HG02588 (cell line): ENCODE results near the gene NUCB2.
"Not testable (repeated sequence)": the region's sequence is repeated elsewhere in the genome, so short reads cannot be mapped to it uniquely, and the experiment has no call there.

Experiments
- ATAC-seq: cut with Tn5 transposase; IDR thresholded peaks from one replicate; pipeline ENCODE4 v1.9.1; 2021; ENCODE audit warnings: mild to moderate bottlenecking, moderate library complexity; ENCODE audit not compliant: unreplicated experiment

NUCB2 gene

DNA sequence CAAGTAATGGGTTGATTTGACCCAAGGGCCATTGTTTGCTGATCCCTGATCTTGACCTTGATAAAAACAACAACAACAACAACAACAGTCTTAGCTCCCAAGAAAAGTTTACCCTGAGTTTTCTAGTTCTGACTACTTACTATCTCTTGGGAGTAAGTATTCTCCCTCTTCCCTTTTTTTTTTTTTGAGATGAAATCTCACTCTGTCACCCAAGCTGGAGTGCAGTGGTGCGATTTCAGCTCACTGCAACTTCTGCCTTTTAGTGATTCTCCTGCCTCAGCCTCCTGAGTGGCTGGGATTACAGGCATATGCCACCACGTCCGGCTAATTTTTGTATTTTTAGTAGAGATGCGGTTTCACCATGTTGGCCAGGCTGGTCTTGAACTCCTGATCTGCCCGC, 8.0 kb upstream of the NUCB2 start:
- ATAC-seq: not testable (repeated sequence)

DNA sequence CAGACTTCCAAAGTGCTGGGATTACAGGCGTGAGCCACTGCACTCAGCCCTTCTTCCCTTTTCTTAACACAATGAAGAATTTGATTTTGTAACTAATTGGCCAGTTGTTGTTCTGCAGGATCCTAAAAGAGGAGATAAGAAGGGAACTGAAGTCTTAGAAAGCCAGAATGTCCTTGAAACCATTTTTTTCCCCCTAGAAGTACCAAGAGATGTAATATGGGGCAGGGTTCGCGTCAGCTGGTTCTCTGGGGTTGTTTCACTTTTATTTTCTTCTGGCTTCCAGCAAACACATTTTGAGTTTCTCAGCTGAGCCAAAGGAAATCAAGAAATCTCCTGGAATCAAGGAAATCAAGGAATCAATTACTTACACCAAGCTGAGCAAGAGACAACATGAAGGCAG, 7.6 kb upstream of the NUCB2 start:
- no peak for ATAC-seq

DNA sequence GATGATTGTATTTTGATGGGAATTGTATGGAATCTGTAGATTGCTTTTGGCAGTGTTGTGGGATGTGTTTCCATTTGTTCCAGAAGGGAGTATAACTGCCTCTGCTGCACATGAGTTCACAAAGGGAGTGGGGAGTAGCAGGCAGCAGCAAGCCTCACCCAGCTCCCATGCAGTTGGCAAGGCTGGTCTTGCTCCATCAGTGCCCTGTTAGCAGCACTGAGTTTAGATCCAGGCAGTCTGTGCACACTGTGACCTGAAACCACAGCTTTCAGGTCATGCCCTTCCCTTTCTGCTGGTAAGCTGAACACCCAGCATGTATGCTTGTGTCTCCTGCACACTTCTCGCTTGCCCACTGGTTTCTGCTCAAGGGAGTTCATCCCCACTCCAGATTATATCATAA, 3.7 kb upstream of the NUCB2 start:
- no peak for ATAC-seq

DNA sequence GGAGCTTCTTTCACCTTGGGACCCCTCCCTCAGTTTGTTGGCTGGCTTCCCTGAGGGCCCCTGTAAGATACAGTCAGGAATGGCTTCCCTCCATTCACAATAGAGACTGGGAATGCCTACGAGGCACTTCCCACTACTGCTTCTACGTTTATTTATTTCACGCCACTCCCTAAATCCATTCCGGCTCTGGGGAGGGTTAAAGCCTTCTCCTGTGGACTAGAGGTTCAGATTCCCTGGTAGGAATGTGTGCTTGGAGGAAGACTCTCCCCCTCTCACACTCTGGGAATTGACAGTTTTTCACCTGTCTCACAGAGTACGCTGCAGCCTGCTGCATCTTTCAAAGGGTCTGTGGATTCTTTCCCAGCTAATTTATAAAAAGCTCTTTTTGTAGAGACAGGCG, 3.3 kb upstream of the NUCB2 start:
- no peak for ATAC-seq

DNA sequence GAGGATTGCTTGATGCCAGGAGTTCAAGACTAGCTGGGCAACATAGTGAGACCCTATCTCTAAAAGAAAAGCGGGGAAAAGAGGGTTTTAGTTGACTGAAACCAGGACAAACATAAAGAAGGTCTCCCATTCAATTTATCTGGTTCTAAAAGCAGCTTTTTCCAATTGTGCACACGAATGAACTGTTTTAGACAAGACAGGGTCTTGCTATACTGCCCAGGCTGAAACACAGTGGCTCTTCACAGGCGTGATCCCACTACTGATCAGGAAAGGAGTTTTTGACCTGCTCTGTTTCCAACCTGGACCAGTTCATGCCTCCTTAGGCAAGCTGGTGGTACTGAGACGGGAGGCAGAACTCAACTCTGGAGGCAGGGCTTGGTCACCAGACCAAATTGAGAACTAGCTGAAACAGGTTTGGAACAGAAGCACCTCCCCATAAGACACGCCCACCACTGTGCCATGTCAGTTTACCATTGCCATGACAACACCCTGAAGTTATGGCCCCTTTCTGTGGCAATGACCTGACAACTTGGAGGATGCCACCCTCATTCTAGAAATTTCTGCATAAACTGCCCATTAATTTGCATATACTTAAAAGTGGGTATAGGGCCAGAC, 2.8 kb upstream of the NUCB2 start:
- no peak for ATAC-seq

DNA sequence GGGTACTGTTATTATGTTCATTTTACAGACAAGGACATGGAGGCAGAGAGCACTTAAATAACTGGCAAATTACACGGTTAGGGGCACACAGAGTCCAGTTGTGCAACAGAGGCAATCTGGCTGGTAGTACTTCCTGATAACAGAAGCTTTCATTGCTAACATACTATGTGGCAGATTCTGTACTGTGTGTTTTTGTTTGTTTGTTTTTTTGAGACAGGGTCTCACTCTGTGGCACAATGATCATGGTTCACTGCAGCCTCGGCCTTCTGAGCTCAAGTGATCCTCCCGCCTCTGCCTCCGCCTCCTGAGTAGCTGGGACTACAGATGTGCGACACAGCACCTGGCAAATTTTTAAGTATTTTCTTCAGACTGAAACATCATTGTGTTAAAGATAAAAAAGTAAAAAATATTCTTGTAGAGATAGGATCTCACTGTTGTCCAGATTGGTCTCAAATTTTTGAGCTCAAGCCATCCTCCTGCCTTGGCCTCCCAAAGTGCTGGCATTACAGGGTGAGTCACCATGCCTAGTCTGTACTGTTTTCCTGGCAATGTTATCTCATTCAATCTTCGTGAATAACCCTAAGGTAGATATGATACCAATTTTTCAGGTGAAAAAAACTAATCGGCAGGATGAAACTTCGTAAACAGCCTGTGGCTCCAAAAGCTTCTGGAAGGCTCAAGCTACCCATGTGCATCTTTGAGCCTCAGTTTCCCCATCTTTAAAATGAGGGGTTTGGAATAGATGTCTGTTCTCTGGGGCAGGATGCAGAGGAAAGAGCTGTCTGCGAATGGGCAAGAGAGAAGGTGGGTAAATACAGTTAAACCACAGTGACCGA, 921 bp upstream of the NUCB2 start:
- no peak for ATAC-seq

DNA sequence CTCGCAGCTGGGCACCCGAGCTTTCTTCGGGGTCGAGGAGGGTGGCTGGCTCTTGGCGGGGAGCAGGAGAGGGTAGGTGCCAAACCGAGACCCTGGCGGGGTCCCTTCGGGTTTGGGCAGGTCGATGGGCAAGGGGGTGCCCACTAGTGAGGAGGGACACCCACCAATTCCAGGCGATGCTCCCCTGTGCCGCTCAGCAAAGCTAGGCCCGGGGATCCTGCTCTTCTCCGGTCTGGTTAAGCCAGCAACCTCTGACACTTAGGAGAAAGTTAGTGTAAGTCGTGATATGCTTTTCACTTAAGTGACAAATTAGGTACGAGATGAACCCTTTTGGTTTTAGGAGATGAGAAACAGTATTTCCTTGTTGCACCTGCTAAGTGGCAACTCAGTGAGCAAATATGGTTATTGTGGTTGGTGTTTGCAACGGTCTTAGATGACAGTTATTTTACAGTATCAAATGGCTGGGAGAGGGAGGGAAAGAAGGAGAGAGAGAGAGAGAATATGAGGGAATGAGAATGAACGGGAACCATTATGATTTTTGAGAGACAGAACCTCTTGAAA, 565 bp downstream of the NUCB2 start:
- peak; percentile 7 for ATAC-seq

DNA sequence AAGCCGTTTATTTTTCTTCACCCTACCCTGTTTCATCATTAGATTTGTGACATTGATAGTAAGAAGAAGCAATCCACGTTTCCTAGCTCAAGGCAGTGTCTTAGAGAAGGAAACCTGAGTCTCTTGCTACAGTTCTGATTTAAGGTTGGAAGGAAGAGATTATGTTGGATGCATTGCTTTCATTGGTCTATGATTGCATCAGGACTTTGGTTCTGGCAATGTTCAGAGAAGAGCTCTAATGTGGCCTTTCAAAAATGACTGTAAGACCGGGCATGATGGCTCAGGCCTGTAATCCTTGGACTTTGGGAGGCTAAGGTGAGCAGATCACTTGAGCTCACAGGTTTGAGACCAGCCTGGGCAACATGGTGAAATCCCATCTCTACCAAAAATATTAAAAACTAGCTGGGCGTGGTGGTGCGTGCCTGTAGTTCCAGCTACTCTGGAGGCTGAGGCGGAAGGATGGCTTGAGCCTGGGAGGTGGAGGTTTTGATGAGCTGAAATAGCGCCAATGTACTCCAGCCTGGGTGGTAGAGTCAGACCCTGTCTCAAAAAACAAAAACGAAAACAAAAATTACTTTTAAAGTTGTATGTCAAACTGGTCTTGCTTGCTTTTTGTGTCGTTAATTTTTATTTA, 4.1 kb downstream of the NUCB2 start:
- no peak for ATAC-seq

DNA sequence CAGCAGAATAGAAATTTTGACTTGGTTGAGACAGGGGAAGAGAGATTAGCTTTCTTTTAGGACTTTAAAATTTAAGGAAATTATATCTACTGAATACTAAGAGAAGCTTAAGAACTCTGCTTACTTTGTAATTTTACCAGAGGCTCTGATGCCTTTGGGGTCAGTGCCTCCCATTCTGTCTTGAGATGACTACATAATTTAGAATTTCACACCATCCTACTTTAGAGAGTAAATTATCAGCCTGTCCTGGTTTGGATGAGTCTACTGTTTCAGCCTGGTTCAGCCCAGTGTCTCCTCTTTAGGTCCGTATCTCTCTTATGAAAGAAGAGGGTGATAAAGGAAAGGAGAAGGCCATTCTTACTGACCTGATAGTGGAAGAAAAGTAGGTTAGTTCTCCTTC, 9.8 kb downstream of the NUCB2 start:
- ATAC-seq: no peak

DNA sequence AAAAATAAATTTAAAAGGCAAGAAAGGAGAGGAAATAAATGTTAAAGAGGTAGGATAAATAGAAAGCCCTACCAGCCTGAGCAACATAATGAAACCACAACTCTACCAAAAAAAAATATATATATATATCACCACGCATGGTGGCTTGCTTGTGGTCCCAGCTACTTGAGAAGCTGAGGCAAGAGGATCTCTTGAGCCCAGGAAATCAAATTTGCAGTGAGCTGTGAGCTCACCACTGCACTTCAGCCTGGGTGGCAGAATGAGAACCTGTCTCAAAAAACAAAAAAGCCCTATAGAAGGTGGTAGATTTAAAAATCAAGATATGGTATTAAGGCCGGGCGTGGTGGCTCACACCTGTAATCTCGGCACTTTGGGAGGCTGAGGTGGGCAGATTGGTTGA, 10.5 kb downstream of the NUCB2 start:
- ATAC-seq: no peak

DNA sequence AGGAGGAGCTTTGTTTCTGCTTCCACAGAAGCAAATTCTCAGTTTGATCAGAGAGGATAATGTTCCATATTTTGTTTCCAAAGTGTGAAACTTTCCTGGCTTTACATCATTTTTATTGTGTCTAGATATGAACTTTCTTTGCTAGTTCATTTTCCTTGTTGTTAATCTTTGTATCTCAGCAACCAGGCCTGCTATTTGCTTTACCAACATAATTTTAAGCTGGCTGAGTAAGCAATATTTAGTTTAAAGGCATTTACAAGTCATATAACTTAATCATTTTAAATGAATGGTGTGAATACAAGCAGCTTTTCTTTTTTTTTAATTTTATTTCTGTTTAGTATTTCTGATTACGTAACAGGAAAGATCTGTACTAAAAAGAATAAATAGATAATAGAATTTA, 15.2 kb downstream of the NUCB2 start:
- no peak for ATAC-seq

DNA sequence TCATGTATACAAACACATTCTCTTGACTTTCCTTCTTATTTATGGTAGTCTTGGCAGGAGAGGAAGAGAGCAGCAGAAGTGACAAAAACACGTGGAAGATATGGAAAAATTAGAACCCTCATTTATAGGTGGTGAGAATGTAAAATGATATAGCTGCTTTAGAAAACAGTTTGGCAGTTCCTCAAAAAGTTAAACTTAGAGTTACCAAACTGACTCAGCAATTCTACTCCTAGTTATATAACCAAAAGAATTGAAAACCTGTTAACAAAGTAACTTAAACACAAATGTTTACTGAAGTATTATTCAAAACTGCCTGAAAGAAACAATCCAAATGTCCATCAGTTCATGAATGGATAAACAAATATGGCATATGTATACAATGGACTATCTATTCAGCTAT, 16.8 kb downstream of the NUCB2 start:
- ATAC-seq: no peak

DNA sequence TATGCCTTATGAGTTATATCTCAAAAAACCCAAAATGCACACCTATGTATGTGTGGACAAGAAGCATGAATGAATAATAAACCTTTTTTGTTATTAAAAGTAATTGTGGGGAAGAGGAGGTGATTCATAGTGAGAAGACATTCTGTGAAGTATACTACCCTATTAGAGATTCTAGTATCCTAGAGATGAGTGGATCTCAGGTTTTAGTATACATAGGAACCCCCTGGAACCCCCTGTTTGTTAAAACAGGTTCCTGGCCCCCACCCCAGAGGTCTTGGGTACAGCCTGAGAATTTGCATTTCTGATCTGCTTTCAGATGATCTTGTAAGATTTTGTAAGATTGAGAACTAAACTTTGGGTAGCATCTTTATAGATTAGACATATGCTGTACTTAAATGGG, 17.5 kb downstream of the NUCB2 start:
- ATAC-seq: no peak

DNA sequence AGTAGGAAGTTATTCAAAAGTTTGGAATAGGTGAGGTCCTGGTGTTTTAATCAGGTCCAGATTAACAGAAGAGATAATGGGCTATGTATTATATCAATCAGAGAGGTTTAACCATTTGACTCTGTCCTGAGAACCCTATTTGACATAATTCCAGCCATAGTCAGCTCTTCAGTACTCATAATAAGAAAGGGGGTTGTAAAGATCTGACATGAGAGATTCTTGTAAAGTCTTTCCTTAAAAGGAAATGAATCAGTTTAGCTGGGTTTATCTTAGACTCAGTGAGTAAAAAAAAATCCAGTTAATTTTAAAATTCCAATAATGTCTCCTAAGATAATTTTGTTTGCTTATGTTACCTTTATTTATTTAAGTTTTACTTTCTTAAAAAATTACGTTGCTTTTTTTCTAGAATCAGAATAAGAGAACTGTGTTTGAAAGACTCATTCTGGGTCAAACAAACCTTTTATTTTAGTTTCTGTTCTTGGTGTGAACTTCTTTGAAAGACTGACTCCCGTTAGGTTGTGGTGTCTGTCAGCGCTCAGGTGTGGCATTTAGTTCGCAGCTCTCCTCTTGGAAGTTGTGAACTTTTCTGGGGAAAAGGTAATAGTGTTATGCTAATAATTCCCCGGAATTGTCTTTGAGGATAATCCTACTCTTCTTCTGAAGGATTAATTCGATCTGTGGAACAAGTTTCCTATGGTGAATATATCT, 20.5 kb downstream of the NUCB2 start:
- ATAC-seq: no peak

DNA sequence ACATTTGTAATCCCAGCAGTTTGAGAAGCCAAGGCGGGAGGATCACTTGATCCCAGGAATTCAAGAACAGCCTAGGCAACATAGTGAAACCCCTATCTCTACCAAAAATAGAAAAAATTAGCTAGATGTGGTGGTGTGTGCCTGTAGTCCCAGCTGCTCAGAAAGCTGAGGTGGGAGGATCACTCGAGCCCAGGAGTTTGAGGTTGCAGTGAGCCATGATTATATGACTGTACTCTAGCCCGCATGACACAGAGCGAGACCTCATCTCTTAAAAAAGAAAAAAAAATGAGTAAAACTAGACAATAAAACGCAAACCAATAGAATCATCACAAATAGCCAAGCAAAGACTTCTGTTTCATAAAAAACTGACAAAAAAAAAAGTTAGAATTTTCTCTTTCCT, 21.8 kb downstream of the NUCB2 start:
- peak; percentile 81 for ATAC-seq

DNA sequence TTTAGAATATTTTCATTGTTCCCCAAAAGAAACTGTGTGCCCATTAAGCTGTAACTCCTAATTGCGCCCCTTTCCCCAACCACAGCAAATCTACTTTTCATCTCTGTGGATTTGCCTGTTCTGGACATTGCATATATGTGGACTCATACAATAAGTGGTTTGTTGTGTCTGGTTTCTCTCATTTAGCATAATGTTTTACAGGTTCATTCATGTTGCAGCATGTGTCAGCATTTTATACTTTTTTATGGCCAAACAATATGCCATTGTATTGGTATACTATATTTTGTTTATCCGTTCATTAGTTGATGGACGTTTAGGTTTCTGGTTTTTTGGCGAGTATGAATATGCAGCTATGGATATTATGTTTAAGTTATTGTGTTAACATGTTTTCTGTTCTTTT, 23.8 kb downstream of the NUCB2 start:
- ATAC-seq: no peak

DNA sequence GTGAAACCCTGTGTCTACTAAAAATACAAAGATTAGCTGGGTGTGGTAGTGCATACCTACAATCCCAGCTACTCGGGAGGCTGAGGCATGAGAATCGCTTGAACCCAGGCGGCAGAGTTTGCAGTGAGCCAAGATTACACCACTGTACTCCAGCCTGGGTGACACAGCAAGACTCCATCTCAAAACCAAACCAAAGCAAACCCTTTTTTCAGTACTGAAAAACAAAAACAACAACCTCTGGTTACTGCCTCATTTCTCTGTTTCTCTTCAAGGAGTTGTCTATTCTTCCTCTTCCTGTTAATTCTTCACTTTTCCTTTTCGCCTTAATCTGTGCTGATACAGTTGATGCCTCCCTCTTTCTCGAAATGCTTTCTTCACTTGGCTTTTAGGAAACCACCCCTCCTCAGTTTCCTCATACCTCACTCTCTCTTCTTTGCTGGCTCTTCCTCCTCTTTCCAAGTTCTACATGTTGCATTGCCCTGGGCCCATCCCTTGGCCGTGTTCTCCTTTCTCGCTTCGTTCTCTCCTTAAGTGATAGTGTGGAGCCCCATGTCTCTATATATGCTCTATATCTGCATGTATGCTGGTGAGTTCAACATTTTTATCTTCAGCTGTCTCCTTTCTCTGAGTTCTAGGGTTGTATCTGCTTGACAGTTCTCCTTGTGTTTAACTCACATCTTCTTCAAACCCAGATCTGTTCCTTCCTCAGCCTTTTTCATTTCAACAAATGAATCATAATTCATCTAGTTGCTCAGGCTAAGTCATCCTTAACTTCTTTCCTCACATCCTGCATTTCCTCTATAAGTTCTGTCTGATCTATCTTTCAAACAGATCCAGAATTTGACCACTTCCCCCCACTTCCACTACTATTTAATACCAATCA, 37.1 kb downstream of the NUCB2 start:
- ATAC-seq: no peak

DNA sequence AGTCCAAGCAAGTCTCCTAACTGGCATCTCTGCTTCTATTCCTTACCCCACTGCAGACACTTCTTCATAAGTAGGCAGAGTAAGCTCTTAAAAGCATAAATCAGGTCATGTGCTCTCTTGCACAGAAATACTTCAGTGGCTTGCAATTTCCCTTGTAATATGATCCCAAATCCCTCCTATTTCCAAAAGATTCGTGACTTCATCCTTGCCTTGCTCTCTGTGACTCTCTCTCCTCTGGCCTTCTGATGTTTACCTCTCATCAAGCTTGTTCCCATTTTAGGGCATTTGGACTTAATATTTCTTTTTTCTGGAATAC, 37.7 kb downstream of the NUCB2 start:
- ATAC-seq: no peak

DNA sequence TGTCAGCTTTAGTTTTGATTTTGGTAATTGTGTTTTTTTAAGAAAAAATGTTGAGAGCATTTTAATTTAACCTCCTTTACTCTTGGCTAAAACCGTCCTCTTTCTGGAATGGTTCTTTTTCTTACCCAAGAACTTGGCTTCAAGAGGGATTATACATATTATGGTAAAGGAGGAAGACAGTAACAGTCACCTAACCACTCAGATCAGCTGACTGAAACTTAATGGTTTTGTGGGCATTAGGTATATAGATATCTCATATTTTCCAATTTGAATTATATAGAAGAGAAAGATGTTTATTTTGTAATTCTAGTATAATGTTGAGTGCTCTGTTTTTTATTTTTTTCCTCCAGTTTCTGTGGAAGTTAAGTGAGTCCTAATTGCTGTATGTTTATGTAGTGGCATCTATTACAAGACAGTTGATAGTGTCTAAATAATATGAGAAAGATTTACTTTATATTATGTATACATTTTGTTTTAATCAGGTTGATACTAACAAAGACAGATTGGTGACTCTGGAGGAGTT, 38.4 kb downstream of the NUCB2 start:
- ATAC-seq: no peak

DNA sequence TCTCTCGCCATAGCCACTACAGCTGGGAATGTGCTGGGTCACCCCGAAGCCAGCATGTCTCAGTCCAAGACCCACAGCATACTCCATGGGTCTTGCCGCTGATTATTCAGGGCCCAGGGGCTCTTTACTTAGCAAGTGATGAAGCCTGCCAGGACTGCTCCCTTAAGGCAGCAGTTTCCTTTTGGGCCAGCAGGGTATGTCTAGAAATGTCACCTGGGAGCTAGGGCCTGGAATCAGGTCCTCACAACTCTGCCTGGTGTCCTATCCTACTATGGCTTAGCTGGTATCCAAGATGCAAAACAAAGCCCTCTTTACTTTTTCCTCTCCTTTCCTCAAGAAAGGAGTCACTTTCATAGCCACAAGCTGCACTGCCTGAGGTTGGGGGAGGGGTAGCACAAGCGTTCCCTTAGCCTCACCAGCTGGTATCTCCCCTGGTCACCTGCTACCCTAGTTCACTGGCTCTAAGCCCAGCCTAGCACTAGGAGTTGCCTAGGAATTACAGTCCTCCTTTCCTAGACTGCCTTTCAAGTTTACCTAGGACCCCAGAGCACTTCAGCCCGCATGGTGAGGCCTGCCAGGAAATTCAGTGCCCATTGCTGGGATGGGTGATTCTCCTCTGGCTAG, 52.4 kb downstream of the NUCB2 start:
- ATAC-seq: no peak
